AG09319 (cell line): ENCODE data around the gene TCTA.
"Not testable (repeated sequence)": the region's sequence is repeated elsewhere in the genome, so short reads cannot be mapped to it uniquely, and the experiment has no call there.

ENCODE experiments used
- DNase-seq: peaks from one replicate; pipeline ENCODE4 v3.0.0-alpha.2; 2010; ENCODE audit warnings: low read depth; ENCODE audit errors: extremely low read depth
- CTCF ChIP-seq: IDR thresholded peaks from 2 replicates; pipeline ENCODE4 v1.5.1; 2011; ENCODE audit warnings: low read depth, mild to moderate bottlenecking, inconsistent platforms, low read length, moderate library complexity

Gene TCTA

GRCh38 chr3:49383387-49383786, 28.8 kb upstream of the TCTA start:
- no peak for DNase-seq
- no peak for TF ChIP-seq CTCF

GRCh38 chr3:49385617-49386016, 26.6 kb upstream of the TCTA start:
- DNase-seq: no peak
- TF ChIP-seq CTCF: no peak

GRCh38 chr3:49386056-49386756, 26.0 kb upstream of the TCTA start:
- no peak for DNase-seq
- TF ChIP-seq CTCF: no peak

GRCh38 chr3:49387721-49388120, 24.5 kb upstream of the TCTA start:
- no peak for DNase-seq
- TF ChIP-seq CTCF: no peak

GRCh38 chr3:49388289-49388820, 23.9 kb upstream of the TCTA start:
- TF ChIP-seq CTCF: no peak
- no peak for DNase-seq

GRCh38 chr3:49389297-49389696, 22.9 kb upstream of the TCTA start:
- DNase-seq: no peak
- no peak for TF ChIP-seq CTCF

- not testable (repeated sequence) for DNase-seq
These were observed 20.9 kb upstream of the TCTA start for GRCh38 chr3:49391310-49391709.

GRCh38 chr3:49397470-49397869, 14.8 kb upstream of the TCTA start:
- no peak for DNase-seq
- no peak for TF ChIP-seq CTCF
